DND-41 (cell line): ENCODE data around the gene ZDHHC14.

Experiments used
- ATAC-seq: fragments of 200-7000 bp; cut with Tn5 transposase; 3 replicates; pipeline ENCODE4 v1.9.1; 2021; ENCODE audit warnings: low read depth; ENCODE audit not compliant: insufficient read depth
- DNase-seq: peaks from one replicate; pipeline ENCODE4 v3.0.0-alpha.2; 2020
- H2AFZ ChIP-seq: 2 replicates; pipeline ENCODE4 v1.6.0; 2012; ENCODE audit warnings: low read depth, low read length
- H3K27ac ChIP-seq: 2 replicates; pipeline ENCODE4 v1.5.1; 2012; ENCODE audit warnings: low read length, inconsistent platforms
- H3K27me3 ChIP-seq: fragments of 200-600 bp; sonication (generic); 2 replicates; pipeline ENCODE4 v1.6.0; 2012; ENCODE audit warnings: low read length, mild to moderate bottlenecking, inconsistent platforms; ENCODE audit not compliant: insufficient read depth, poor library complexity
- H3K36me3 ChIP-seq: 2 replicates; pipeline ENCODE4 v1.5.1; 2012; ENCODE audit warnings: low read length, inconsistent platforms; ENCODE audit not compliant: insufficient read depth
- H3K4me1 ChIP-seq: 2 replicates; pipeline ENCODE4 v1.5.1; 2012; ENCODE audit warnings: mild to moderate bottlenecking, low read length; ENCODE audit not compliant: insufficient read depth
- H3K4me2 ChIP-seq: 2 replicates; pipeline ENCODE4 v1.6.0; 2012; ENCODE audit warnings: mild to moderate bottlenecking, moderate library complexity, low read length, inconsistent platforms; ENCODE audit not compliant: insufficient read depth
- H3K4me3 ChIP-seq, 2 experiments: fragments of 200-600 bp in 1 of 2; shearing (Covaris generic) in 1 of 2; 2 replicates each; pipeline ENCODE4 v1.5.1; 2012 to 2016; ENCODE audit warnings: inconsistent platforms in 2 of 2, low read length in 2 of 2, mild to moderate bottlenecking in 2 of 2, low read depth in 1 of 2, moderate library complexity in 1 of 2
- H3K79me2 ChIP-seq: 2 replicates; pipeline ENCODE4 v1.6.0; 2012; ENCODE audit warnings: low read length, inconsistent platforms; ENCODE audit not compliant: insufficient read depth
- H3K9ac ChIP-seq: 2 replicates; pipeline ENCODE4 v1.6.0; 2012; ENCODE audit warnings: low read depth, mild to moderate bottlenecking, inconsistent platforms, low read length, moderate library complexity
- H3K9me3 ChIP-seq: 2 replicates; pipeline ENCODE4 v1.5.1; 2012; ENCODE audit warnings: low read length, moderate library complexity, mild to moderate bottlenecking, inconsistent platforms; ENCODE audit not compliant: insufficient read depth, severe bottlenecking
- H4K20me1 ChIP-seq: 2 replicates; pipeline ENCODE4 v1.6.0; 2012; ENCODE audit warnings: low read length; ENCODE audit not compliant: insufficient read depth
- EZH2 ChIP-seq: IDR thresholded peaks from 3 replicates; pipeline ENCODE4 v1.6.1; 2012; ENCODE audit warnings: borderline replicate concordance, low read depth, mild to moderate bottlenecking, moderate library complexity, low read length, inconsistent platforms; ENCODE audit not compliant: severe bottlenecking
- TF ChIP-seq, protein P1 (sequence below): IDR thresholded peaks from 2 replicates; pipeline ENCODE4 v1.5.1; 2012; ENCODE audit warnings: borderline replicate concordance, low read length, moderate library complexity, mild to moderate bottlenecking; ENCODE audit not compliant: poor library complexity, severe bottlenecking; ENCODE audit errors: extremely low read depth

ZDHHC14 gene

DNA sequence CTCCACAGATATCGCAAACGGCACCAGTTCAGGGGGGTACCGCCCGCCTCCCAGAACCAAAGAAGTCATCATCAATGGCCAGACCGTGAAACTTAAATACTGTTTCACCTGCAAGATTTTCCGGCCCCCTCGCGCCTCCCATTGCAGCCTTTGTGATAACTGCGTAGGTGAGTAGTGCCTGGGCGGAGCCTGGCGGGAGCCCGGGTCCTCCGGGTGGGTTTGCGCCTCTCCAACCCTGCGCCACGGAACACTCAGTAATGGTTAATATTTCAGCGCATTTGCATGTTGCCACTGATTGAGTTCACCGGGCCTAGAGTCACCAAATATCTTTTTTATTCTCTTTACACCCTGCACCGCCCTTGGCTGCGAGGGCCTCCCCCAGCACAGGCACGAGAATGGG, 212.0 kb downstream of the ZDHHC14 start:
- Histone ChIP-seq H4K20me1 (no peaks in the 10 kb centered on the region), H2AFZ (no peak overlapping the region), H3K79me2 (no peaks in the 10 kb centered on the region), H3K36me3 (no peaks in the 10 kb centered on the region), H3K27me3 (no peaks in the 10 kb centered on the region), H3K27ac (no peak overlapping the region), H3K9ac (no peak overlapping the region), H3K9me3 (no peaks in the 10 kb centered on the region), H3K4me2 (no peak overlapping the region), H3K4me3 (no peak overlapping the region), H3K4me1 (no peaks in the 10 kb centered on the region)
- TF ChIP-seq, protein P1, sequence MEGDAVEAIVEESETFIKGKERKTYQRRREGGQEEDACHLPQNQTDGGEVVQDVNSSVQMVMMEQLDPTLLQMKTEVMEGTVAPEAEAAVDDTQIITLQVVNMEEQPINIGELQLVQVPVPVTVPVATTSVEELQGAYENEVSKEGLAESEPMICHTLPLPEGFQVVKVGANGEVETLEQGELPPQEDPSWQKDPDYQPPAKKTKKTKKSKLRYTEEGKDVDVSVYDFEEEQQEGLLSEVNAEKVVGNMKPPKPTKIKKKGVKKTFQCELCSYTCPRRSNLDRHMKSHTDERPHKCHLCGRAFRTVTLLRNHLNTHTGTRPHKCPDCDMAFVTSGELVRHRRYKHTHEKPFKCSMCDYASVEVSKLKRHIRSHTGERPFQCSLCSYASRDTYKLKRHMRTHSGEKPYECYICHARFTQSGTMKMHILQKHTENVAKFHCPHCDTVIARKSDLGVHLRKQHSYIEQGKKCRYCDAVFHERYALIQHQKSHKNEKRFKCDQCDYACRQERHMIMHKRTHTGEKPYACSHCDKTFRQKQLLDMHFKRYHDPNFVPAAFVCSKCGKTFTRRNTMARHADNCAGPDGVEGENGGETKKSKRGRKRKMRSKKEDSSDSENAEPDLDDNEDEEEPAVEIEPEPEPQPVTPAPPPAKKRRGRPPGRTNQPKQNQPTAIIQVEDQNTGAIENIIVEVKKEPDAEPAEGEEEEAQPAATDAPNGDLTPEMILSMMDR = no peak
- TF ChIP-seq EZH2 = no peak
- ATAC-seq (no peak), DNase-seq (no peak)

DNA sequence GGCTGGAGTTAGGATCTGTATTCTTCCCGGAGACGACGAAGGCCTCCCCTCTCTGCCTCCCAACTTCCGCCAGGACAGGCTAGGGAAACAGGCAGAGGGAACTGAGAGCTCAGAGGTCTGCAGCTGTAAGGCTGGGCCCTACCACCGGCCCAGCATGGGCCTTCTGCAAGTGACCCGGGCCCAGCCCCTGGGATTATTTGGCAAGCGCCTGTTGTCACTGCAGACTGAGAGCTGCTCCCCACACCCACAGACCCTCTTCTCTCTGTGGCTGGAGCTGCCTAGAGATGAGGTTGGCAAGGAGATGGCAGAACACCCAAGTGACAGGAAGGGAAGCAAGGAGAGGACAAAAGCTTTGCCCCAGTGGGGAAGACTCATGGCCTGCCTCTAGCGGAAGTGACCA, 212.6 kb downstream of the ZDHHC14 start:
- H3K36me3 ChIP-seq = no peaks in the 10 kb centered on the region
- ATAC-seq (no peak), DNase-seq (no peak)
- no peaks in the 10 kb centered on the region for H3K79me2 ChIP-seq
- H4K20me1 ChIP-seq = no peaks in the 10 kb centered on the region
- H3K27me3 ChIP-seq = no peaks in the 10 kb centered on the region
- H3K27ac ChIP-seq = no peak overlapping the region
- TF ChIP-seq, protein P1 = no peak
- TF ChIP-seq EZH2 = no peak
- H3K4me1 ChIP-seq = no peaks in the 10 kb centered on the region
- no peak overlapping the region for H3K4me3 ChIP-seq
- H2AFZ ChIP-seq = no peak overlapping the region
- no peaks in the 10 kb centered on the region for H3K9me3 ChIP-seq
- no peak overlapping the region for H3K9ac ChIP-seq
- H3K4me2 ChIP-seq = no peak overlapping the region

DNA sequence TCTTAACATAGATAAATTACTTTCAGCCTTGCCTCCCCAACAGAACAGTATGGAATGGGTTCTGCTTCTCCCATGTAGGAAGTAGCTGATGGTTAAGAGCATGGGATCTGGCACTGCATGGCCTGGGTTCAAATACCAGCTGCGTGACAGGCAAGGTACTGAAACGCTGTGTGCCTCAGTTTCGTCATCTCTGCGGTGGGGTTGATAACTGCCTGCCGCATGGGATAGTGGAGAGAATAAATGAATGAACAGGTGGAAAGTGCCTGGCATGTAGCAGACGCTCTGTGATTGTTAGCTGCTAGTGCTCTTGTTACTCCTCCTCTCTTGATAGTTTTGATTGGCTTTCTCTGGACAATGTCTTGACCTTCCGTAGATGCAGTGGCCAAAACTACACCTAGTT, 213.3 kb downstream of the ZDHHC14 start:
- H3K4me2 ChIP-seq = no peak overlapping the region

More for the DNA sequence above, 213.3 kb downstream of the ZDHHC14 start:
- Histone ChIP-seq H3K9ac (no peak overlapping the region), H2AFZ (no peak overlapping the region), H3K36me3 (no peaks in the 10 kb centered on the region), H3K4me1 (no peaks in the 10 kb centered on the region), H3K79me2 (no peaks in the 10 kb centered on the region), H3K27ac (no peak overlapping the region), H3K27me3 (no peaks in the 10 kb centered on the region), H3K4me3 (no peak overlapping the region), H3K9me3 (no peaks in the 10 kb centered on the region), H4K20me1 (no peaks in the 10 kb centered on the region)
- DNase-seq = no peak
- no peak for ATAC-seq
- TF ChIP-seq, protein P1 = no peak
- no peak for TF ChIP-seq EZH2
